ENCODE data around the gene CDKN2AIPNL.
A peak's percentile ranks its signal among the peaks of the same experiment; 100 is the strongest.
"Not testable (repeated sequence)": the region's sequence is repeated elsewhere in the genome, so short reads cannot be mapped to it uniquely, and the experiment has no call there.

The CDKN2AIPNL gene

GRCh38 chr5:134387443-134387842 lies 24.2 kb downstream of the CDKN2AIPNL start:
- Histone ChIP-seq H3K4me3 (no peak overlapping the region), H3K27ac (no peak overlapping the region)
- TF ChIP-seq, protein P1, sequence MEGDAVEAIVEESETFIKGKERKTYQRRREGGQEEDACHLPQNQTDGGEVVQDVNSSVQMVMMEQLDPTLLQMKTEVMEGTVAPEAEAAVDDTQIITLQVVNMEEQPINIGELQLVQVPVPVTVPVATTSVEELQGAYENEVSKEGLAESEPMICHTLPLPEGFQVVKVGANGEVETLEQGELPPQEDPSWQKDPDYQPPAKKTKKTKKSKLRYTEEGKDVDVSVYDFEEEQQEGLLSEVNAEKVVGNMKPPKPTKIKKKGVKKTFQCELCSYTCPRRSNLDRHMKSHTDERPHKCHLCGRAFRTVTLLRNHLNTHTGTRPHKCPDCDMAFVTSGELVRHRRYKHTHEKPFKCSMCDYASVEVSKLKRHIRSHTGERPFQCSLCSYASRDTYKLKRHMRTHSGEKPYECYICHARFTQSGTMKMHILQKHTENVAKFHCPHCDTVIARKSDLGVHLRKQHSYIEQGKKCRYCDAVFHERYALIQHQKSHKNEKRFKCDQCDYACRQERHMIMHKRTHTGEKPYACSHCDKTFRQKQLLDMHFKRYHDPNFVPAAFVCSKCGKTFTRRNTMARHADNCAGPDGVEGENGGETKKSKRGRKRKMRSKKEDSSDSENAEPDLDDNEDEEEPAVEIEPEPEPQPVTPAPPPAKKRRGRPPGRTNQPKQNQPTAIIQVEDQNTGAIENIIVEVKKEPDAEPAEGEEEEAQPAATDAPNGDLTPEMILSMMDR (IDR thresholded peaks at IDR 0.05) = no peak
- DNase-seq (ENCODE audit: low spot score) = no peak

DNA sequence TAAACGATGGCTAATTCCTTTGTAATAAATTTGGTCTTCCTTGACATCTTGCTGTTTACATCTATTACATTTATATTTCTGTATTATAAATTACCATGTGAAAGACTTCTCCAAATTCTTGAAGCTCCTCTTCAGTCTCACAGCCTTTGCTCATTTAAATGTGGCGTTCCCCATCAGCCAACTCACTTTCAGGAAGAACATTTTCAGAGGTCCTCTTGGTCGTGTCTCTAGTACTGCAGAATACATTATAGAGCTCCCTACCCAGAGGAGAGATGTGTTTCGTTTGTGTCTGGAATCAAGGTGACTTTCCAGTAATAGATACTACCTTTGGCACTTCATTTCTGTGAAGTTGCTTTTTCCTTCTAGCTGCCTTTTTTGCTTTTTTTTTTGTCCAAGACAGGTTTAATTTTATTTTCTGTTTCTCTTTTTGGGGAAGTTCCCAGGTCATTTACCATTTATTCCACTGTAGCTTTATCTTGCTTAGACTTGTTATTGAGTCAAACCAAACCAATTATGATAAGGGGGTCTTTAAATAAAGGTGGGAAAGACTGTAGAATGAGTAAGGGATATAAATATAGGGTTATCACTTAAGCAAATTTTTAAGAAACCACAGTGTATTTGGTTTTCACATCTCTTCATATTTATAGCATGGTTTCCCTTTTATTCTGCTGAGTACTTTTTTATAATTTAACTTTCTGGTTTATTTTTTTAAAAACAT lies 27.5 kb downstream of the CDKN2AIPNL start:
- Histone ChIP-seq H3K27ac (no peak overlapping the region), H3K4me3 (no peak overlapping the region)
- DNase-seq (ENCODE audit: low spot score) = no peak
- TF ChIP-seq, protein P1 (IDR thresholded peaks at IDR 0.05) = no peak

DNA sequence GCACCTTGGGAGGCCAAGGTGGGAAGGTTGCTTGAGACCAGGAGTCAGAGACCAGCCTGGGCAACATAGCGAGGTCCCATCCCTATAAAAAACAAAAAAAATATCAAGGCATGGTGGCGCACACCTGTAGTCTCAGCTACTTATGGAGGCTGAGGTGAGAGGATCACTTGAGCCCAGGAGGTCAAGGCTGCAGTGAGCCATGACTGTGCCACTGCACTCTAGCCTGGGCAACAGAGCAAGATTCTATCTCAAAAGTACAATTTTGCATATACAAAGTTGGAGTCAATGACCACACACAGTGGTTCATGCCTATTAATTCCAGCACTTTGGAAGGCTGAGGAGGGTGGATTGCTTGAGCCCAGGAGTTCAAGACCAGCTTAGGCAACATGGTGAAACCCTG lies 29.5 kb downstream of the CDKN2AIPNL start:
- not testable (repeated sequence) for H3K4me3 ChIP-seq; H3K27ac ChIP-seq; DNase-seq (ENCODE audit: low spot score)

DNA sequence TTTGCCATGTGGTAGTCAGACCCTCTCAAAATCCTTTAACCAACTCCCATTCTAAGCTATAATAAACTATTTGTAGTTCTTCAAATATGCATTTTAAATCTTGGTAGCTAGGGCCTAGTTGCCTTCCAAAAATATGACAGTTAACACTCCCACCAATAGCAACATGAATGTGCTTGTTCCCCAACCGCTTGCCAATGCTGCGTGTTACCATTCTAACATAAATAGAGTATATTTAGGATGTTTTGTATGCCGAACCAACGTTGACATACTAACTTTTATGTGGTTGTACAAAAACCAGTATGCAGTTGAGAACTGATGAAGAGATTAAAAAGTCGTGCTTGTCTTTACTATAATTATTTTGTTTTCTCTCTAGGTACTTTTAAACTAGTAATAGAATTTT lies 31.3 kb downstream of the CDKN2AIPNL start:
- DNase-seq (ENCODE audit: low spot score) = no peak
- TF ChIP-seq, protein P1 (IDR thresholded peaks at IDR 0.05) = no peak
- Histone ChIP-seq H3K4me3 (no peak overlapping the region), H3K27ac (no peak overlapping the region)

GRCh38 chr5:134374232-134374631 lies 37.4 kb downstream of the CDKN2AIPNL start:
- H3K27ac ChIP-seq = no peak overlapping the region
- TF ChIP-seq, protein P1 (IDR thresholded peaks at IDR 0.05) = no peak
- no peak for DNase-seq (ENCODE audit: low spot score)
- peak overlapping the region; percentile 27 for H3K4me3 ChIP-seq

DNA sequence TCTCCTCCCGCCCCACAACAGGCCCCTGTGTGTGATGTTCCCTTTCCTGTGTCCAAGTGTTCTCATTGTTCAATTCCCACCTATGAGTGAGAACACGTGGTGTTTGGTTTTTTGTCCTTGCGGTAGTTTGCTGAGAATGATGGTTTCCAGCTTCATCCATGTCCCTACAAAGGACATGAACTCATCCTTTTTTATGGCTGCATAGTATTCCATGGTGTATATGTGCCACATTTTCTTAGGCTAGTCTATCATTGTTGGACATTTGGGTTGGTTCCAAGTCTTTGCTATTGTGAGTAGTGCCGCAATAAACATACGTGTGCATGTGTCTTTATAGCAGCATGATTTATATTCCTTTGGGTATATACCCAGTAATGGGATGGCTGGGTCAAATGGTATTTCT lies 38.0 kb downstream of the CDKN2AIPNL start:
- not testable (repeated sequence) for H3K27ac ChIP-seq; DNase-seq (ENCODE audit: low spot score)
- peak overlapping the region; percentile 85 for H3K4me3 ChIP-seq

- Histone ChIP-seq H3K4me3 (peak overlapping the region; percentile 85), H3K27ac (peak overlapping the region; percentile 97 to 100)
- TF ChIP-seq, protein P1 (IDR thresholded peaks at IDR 0.05) = no peak
- DNase-seq (ENCODE audit: low spot score) = peak; percentile 79
These were observed 39.8 kb downstream of the CDKN2AIPNL start for GRCh38 chr5:134371834-134372340.
